DMS 273 (cell line): Measurements from ENCODE around the gene TCF19.
A peak's percentile ranks its signal among the peaks of the same experiment; 100 is the strongest.

Experiments used
- DNase-seq: peaks from one replicate; lab custom pipeline; 2025; ENCODE audit not compliant: unreplicated experiment; lab: John Stamatoyannopoulos, UW

Gene TCF19, protein sequence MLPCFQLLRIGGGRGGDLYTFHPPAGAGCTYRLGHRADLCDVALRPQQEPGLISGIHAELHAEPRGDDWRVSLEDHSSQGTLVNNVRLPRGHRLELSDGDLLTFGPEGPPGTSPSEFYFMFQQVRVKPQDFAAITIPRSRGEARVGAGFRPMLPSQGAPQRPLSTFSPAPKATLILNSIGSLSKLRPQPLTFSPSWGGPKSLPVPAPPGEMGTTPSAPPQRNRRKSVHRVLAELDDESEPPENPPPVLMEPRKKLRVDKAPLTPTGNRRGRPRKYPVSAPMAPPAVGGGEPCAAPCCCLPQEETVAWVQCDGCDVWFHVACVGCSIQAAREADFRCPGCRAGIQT

DNA sequence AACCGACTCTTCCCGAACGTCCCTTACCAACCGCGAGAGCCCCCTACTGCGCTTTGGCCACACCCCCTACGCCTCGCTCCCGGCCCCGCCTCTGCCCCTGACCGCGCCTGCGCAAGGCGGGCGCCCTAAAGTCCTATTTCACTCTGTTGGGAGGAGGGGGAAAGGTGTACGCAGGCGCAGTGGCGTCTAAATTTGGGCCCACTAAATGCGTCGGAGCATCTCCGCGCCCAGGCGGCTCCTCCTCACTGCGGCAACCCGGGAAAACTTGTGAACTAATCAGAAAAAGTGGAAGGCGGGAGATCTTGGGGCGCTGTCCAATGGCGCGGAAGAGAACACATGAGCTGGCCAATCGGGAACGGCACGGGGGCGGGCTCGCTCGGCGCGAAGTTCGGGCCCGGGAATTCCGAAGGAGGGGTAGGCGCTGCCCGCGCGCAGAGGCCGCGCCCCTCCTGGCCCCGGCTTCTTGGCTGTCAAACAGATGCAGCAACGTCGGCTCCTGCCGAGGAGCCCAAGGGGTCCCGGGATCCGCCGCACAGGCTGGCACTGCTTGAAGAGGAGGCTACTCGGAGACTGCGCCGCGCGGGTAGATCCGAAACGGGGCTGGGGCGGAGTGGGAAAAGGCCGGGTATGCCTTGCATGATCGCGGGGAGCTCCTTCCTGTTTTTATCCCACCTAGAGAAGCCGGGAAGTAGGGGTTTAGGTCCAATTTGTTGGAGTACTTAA, at the start of gene TCF19:
Gene TCF19 (plus strand): TSS at position 450 of the 723 bp plus-strand sequence. CDS start 881 bp downstream, outside the sequence.
- DNase-seq = peak; percentile 99

DNA sequence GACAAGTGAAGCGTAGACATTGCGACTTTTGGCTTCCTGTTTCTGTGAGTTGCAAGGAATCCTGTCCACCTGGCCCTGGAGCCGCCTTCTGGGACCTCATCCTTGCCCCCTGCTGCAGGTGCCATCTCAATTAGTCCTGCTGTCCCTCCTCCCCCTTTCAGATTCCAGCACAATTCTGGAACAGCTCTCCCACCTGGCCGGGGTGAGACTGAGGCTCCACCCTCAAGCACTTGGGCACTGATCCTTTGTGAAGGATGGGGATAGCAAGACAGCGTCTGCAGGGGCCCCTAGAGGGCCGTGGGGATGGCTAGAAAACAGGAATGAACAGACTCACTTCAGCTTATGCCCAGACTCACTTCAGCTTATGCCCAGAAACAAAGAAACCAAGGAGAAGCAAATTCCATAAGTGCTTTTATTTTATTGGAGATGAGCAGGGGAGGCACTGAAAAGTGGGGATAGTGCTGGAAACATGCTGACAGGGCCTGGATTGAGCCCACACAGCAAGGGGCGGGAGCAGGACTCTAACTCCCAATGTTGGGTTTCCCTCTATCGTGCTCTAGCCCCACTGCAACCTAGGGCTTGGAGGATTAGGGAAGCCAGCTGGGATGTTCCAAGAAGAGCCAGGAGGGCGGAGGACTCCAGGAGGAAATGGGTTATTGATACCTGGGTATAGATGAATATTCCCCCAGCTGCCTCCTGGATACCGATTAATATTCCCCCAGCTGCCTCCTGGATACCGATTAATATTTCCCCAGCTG, 47.4 kb upstream of the TCF19 start:
- DNase-seq = no peak

GRCh38 chr6:31111712-31112111, 46.7 kb upstream of the TCF19 start:
- no peak for DNase-seq

GRCh38 chr6:31112478-31112877, 45.9 kb upstream of the TCF19 start, which contains the start of gene C6orf15:
C6orf15 (minus strand) TSS chr6:31112575; CDS start chr6:31112555, 20 bp downstream.
- DNase-seq = no peak

DNA sequence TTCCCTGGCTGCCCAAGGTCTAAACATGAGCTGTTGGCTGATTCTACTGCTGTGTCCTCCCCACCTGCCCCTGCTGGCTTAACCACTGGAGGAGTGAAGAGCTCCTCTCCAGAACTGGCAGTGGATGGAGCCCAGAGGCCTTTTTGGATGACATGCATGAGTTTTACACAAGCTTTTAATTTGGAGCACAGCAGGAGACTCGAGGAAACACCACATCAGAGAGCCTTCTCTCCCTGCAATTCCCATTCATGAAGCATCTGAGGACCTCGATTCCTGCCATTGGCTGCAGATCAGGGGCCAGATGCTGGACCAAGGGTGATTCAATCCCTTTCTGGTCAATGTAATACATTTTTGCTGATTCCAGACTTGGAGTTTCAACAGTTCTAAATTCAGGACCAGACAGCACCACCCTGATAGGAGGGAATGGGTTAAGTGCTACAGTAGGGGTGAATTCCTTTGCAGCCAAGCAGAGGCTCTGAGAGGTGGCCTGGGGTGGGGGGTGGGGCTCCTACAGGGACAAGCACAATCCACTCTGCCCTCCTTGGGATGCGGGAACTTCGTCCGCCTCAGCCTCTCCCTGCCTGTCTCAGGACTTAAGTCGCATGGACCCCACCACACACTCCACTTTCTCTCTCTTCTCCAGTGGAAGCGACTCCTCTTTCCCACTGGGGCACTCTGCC, 44.4 kb upstream of the TCF19 start:
- no peak for DNase-seq

- no peak for DNase-seq
Measured at GRCh38 chr6:31114541-31114878, 43.9 kb upstream of the TCF19 start, which contains the start of gene PSORS1C1. PSORS1C1 (plus strand) TSS chr6:31114800; CDS start chr6:31129633, 14,833 bp downstream.

- DNase-seq = peak; percentile 29
Measured at GRCh38 chr6:31114970-31115849, 43.2 kb upstream of the TCF19 start.

DNA sequence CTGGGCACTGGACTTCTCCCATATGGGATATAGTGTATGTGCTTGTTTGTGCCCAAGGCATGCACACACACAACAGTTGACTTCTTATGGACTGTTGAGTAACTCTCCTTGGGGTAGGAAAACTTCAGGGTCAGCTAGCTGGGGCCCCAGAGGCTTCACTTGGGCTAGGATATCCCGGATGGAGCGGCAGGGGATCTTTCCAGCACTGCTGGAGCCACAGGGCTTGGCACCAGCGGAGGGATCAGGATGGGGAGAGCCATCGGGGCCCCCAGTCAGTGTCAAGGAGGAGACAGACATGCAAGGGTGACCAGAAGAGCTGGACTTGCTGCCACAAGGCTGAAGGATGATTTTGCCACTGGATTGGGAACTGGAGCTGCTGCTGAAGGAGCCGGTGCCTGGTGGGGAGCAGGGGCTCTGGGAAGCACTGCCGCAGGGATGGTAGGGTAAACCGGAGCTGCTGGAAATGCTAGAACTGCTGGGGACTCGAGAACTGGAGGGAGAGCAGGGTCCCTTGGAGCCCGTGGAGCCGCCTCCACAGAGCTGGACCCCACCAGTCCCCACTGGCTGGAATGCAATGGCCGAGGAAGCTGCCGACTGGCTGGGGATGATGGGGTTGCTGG, 42.3 kb upstream of the TCF19 start:
- no peak for DNase-seq

GRCh38 chr6:31116661-31117385, 41.6 kb upstream of the TCF19 start:
- no peak for DNase-seq

DNA sequence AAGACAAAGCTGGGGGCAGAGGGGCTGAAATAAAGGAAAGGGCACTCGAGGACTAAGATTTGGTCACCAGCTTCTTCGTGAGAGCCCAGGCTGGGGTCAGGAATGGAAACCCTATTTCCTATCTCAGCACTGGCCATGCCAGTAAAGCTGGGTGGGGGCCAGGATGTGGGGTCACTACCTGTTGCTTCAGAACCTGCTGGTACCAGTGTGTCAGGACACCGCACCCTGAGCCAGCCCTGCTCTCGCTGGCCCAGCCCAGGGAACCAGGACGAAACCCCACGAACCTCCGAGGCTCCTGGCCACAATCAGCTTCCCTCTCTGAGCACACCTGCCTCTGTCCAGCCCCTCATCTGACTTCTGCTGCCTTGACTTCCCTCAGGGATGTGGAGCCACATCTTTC, 40.2 kb upstream of the TCF19 start:
- DNase-seq = no peak

DNA sequence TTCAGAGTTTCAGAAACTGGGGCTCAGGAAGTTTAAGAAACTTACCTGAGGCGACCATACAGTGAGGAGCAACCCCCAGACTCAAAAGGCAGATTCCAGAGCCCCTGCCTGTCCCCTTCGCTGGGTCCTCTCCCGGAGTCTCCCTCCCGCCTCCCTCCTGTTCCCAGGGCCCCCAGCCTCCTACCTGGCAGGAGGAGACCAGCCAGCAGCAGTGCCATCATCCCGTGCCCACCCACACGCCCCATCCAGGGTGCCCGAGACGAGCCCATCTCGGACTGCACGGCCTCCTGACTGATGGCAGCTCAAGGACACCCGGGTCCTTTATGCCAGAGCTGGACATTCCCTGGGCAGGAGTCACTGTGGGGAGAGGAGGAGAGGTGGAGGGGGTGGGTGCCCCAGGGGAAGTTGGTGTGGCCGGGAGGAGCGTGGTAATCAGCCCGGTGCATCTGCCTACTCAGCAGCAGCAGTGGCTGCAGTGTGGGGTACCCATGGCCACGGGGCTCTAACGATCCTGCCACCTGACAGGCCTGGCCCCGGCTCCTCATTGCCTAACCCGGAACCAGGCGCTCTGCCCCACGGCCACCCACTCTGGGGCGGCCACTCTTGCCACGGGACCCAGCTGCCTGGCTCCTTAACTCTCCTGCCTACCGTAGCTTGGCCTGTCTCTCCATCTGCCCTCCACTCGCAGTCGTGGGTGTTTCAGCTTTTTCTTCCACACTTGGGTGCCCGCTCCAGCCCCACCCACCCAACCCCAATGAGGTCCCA, 38.1 kb upstream of the TCF19 start, which contains the start of gene CDSN:
Gene CDSN (minus strand): TSS at position 296 of the 765 bp plus-strand sequence. CDS start 27 bp downstream, at position 269.
- DNase-seq = no peak

- DNase-seq = no peak
Measured at GRCh38 chr6:31121131-31121790, 37.1 kb upstream of the TCF19 start.

DNA sequence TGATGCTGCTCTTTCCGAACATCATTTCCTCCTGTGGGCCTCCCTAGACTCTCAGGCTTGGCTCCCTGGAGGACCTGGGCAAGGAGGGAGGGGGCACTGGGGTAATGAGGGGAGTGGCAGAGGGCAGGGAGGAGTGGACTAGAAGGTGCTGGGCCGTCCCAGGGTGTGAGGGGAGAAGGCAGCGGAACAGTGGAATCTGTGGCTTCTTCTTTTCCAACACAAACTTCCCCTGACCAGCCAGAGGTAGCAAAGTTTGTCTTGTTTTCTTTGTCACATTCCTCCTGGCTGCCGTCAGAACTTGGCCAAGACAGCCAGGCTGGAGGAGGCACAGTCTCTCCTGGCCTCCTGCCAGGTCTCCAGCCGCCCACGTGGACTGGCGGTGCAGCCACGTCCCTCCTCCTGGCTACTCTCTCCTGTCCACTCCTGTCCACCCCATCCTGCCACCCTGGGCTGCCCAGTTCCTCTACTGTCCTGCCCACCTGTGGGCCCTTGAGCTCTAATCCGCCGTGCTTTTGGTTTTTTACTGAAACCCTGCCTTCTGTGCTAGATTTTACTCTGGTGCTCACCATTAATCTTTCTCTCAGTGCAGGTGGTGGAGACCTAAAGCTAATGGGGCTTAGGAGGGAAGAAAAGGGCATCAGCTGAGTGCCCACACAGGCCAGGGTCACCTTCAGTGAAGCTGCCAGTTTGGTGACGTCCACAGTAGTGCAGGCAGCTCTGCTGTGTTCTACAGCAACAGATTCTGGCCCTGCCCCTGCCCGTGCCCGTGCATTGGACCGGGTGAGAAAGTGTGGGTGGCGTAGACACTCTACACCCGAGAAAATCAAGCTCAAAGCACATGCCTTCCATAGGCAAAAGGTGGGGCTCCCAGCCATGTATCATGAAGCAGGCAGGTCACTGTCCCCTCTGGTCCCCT, 35.3 kb upstream of the TCF19 start:
- peak; percentile 51 for DNase-seq

GRCh38 chr6:31125162-31125561, 33.2 kb upstream of the TCF19 start:
- no peak for DNase-seq

DNA sequence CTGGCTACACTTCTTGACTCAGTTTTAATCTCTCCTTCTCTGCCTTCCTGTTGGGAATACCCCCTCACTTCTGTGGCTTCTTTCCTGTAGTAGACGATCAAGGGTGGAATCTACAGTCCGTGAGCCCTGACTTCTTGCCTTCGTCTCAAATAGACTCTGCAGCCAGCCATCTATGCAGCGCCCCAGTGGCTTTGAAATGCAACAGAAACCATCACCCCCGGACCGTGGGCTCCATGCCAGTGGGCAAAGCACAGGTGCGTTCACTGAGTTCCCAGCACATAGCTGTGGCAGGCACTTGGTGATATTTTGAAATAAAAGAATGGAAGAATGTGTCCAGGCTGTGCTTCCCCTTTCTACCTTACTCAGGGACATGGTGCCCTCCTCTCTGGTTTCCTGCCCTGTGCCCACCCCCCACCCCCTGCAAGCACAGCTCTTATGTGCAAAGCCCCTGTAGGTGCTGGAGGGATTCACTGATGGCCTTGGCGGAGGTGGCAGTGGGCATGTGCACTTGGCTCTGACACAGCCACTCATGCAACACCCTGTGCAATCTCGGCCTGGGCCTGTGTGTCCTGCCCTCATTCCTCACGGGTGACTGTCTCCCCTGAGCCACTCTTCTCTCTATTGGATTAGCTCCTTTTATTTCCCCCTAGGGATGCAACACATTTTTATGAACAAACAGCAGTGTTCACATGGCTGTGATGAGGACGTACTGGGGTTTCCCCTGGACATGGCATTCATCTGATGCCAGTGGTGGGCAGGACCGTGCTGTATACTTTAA, 32.6 kb upstream of the TCF19 start:
- DNase-seq = no peak
